ENCODE measurements around the gene PANK4.

PANK4 gene

GRCh38 chr1:2492091-2492490, 34.3 kb downstream of the PANK4 start:
- DNase-seq (ENCODE audit: low read depth): no peak
- no peak overlapping the region for H3K4me3 ChIP-seq (ENCODE audit: control insufficient read depth, low read depth, low read length)
- no peak for TF ChIP-seq CTCF (conservative IDR thresholded peaks at IDR 0.05; ENCODE audit: control insufficient read depth, insufficient read depth, low read depth, low read length)

- no peak overlapping the region for H3K4me3 ChIP-seq (ENCODE audit: control insufficient read depth, low read depth, low read length)
- TF ChIP-seq CTCF (conservative IDR thresholded peaks at IDR 0.05; ENCODE audit: control insufficient read depth, insufficient read depth, low read depth, low read length): no peak
- DNase-seq (ENCODE audit: low read depth): no peak
Measured at GRCh38 chr1:2489615-2490014, 36.8 kb downstream of the PANK4 start.

GRCh38 chr1:2488688-2489087, 37.7 kb downstream of the PANK4 start:
- no peak overlapping the region for H3K4me3 ChIP-seq (ENCODE audit: control insufficient read depth, low read depth, low read length)
- no peak for TF ChIP-seq CTCF (conservative IDR thresholded peaks at IDR 0.05; ENCODE audit: control insufficient read depth, insufficient read depth, low read depth, low read length)
- DNase-seq (ENCODE audit: low read depth): no peak

GRCh38 chr1:2486558-2486957, 39.8 kb downstream of the PANK4 start:
- no peak for DNase-seq (ENCODE audit: low read depth)
- no peak for TF ChIP-seq CTCF (conservative IDR thresholded peaks at IDR 0.05; ENCODE audit: control insufficient read depth, insufficient read depth, low read depth, low read length)
- H3K4me3 ChIP-seq (ENCODE audit: control insufficient read depth, low read depth, low read length): no peak overlapping the region

- no peak overlapping the region for H3K4me3 ChIP-seq (ENCODE audit: control insufficient read depth, low read depth, low read length)
- no peak for DNase-seq (ENCODE audit: low read depth)
- no peak for TF ChIP-seq CTCF (conservative IDR thresholded peaks at IDR 0.05; ENCODE audit: control insufficient read depth, insufficient read depth, low read depth, low read length)
Measured at GRCh38 chr1:2486041-2486440, 40.4 kb downstream of the PANK4 start.

GRCh38 chr1:2483970-2484369, 42.4 kb downstream of the PANK4 start:
- no peak overlapping the region for H3K4me3 ChIP-seq (ENCODE audit: control insufficient read depth, low read depth, low read length)
- DNase-seq (ENCODE audit: low read depth): no peak
- TF ChIP-seq CTCF (conservative IDR thresholded peaks at IDR 0.05; ENCODE audit: control insufficient read depth, insufficient read depth, low read depth, low read length): no peak

GRCh38 chr1:2483026-2483425, 43.4 kb downstream of the PANK4 start:
- no peak for DNase-seq (ENCODE audit: low read depth)
- TF ChIP-seq CTCF (conservative IDR thresholded peaks at IDR 0.05; ENCODE audit: control insufficient read depth, insufficient read depth, low read depth, low read length): no peak
- H3K4me3 ChIP-seq (ENCODE audit: control insufficient read depth, low read depth, low read length): no peak overlapping the region
